LNCaP clone FGC (cell line): ENCODE measurements around the gene WDTC1.
"Not testable (repeated sequence)": the region's sequence is repeated elsewhere in the genome, so short reads cannot be mapped to it uniquely, and the experiment has no call there.

Experiments used
- DNase-seq: peaks from one replicate; pipeline ENCODE4 v3.0.0-alpha.2; 2011; ENCODE audit warnings: low read depth
- H3K4me3 ChIP-seq: 2 replicates; pipeline ENCODE4 v1.5.1; 2011; ENCODE audit warnings: mild to moderate bottlenecking, low read depth, low read length, control low read depth
- TF ChIP-seq, protein P1 (sequence below): IDR thresholded peaks from 2 replicates; pipeline ENCODE4 v1.5.1; 2012; ENCODE audit warnings: mild to moderate bottlenecking; ENCODE audit not compliant: control insufficient read depth, insufficient read depth; ENCODE audit errors: extremely low read depth

Gene WDTC1

DNA sequence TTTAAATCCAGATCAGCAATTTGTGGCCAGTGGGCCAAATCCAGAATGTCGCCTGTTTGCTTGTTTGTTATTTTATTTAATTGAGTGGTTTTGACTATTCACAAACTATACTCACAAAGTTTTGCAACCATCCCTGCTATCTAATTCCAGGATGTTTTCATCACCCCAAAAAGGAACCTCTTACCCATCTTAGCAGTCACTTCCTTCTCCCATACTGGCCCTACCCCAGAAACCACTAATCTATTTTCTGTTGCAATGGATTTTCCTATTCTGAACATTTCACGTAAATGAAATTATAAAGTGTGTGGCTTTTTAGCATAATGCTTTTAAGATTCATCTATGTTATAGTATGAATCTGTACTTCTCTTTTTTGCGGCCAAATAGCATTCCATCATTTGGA lies 41.3 kb downstream of the WDTC1 start:
- no peak for DNase-seq
- H3K4me3 ChIP-seq = no peak overlapping the region
- TF ChIP-seq, protein P1, sequence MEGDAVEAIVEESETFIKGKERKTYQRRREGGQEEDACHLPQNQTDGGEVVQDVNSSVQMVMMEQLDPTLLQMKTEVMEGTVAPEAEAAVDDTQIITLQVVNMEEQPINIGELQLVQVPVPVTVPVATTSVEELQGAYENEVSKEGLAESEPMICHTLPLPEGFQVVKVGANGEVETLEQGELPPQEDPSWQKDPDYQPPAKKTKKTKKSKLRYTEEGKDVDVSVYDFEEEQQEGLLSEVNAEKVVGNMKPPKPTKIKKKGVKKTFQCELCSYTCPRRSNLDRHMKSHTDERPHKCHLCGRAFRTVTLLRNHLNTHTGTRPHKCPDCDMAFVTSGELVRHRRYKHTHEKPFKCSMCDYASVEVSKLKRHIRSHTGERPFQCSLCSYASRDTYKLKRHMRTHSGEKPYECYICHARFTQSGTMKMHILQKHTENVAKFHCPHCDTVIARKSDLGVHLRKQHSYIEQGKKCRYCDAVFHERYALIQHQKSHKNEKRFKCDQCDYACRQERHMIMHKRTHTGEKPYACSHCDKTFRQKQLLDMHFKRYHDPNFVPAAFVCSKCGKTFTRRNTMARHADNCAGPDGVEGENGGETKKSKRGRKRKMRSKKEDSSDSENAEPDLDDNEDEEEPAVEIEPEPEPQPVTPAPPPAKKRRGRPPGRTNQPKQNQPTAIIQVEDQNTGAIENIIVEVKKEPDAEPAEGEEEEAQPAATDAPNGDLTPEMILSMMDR = no peak

DNA sequence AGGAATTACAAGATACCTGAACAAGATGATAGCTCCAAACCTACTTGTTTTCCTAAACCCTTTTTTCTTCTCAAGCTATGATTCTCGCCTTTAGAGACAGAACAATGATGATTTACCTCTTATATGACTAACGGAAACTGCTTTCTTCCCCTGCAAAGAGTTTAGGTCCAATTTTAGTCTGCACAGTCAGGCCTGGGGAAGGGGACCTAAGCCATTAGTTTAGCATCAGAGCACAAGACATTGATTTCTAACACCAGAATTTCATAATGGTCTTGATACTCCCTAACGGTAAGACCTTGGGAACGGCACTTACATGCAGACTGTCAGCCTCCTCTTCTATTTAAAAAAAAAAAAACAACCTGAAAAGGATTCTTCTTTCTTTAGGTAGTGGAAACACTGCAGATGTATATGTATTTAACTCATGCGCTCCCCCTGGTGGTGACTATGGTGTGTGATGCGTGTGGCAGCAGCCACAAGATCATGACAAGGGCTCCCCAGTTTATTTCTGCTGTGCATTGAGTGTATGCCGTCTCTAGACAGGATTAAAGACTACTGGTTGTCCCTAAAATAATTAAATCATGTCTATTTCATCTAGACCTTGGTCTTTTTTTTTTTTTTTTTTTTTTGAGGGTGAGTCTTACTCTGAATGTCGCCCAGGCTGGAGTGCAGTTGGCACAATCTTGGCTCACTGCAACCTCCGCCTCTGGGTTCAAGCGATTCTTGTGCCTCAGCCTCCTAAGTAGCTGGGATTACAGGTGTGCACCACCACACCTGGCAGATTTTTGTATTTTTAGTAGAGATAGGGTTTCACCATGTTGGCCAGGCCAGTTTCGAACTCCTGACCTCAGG lies 50.2 kb downstream of the WDTC1 start:
- TF ChIP-seq, protein P1 = peak; percentile 86

DNA sequence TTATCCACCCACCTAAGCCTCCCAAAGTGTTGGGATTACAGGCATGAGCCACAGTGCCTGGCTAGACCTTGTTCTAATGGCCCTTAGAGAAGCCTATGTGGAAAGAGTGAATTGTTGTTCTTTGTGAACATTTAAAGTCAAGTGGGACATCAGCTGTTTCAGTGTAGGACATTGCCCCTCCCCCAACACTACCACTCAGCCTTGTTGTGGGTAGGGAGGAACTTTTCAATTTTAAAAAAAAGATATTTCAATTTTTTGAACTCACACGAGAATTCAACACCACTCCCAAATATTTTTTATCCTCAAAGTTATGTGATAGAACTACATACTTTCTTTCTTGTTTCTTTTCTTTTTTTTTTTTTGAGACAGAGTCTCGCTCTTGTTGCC lies 50.8 kb downstream of the WDTC1 start:
- no peak for DNase-seq
- no peak overlapping the region for H3K4me3 ChIP-seq
- TF ChIP-seq, protein P1 = no peak

More for the DNA sequence above, 50.2 kb downstream of the WDTC1 start:
- peak; percentile 27 for DNase-seq
- no peak overlapping the region for H3K4me3 ChIP-seq

DNA sequence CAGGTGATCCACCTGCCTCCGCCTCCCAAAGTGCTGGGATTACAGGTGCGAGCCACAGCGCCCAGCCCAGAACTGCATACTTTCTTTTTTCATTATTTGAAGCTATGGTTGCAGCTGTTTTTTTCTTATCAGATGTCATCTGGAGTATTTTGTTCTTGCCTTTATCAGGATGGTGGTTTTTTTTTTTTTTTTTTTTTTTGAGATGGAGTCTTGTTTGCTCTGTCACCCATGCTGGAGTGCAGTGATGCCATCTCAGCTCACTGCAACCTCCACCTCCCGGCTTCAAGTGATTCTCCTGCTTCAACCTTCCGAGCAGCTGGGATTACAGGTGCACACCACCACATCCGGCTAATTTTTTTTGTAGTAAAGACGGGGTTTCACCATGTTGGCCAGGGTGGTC lies 51.4 kb downstream of the WDTC1 start:
- not testable (repeated sequence) for H3K4me3 ChIP-seq, DNase-seq

DNA sequence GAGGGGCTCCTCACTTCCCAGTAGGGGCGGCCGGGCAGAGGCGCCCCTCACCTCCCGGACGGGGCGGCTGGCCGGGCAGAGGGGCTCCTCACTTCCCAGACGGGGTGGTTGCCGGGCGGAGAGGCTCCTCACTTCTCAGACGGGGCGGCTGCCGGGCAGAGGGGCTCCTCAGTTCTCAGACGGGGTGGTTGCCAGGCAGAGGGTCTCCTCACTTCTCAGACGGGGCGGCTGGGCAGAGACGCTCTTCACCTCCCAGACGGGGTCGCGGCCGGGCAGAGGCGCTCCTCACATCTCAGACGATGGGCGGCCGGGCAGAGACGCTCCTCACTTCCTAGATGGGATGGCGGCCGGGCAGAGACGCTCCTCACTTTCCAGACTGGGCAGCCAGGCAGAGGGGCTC lies 54.7 kb downstream of the WDTC1 start:
- not testable (repeated sequence) for DNase-seq, H3K4me3 ChIP-seq

DNA sequence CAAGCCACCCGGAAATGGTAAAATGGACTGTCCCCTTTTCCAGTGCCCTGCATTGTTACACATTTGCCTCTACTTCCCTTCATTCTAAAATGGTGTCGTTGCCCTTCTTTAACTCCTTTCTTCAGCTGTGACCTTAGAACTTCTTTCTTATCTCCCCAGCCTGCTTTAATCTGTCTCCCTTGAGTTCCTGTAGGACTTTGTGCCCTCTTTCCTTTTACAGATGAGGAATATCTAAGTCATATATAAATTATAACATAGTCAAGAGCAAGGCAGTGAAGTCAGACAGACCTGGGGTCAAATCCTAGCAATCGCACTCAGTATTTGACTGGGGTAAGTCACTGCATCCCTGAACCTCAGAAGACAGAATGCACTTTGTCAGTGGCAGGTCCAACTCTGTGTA lies 56.1 kb downstream of the WDTC1 start:
- no peak overlapping the region for H3K4me3 ChIP-seq
- DNase-seq = no peak
- TF ChIP-seq, protein P1 = no peak

DNA sequence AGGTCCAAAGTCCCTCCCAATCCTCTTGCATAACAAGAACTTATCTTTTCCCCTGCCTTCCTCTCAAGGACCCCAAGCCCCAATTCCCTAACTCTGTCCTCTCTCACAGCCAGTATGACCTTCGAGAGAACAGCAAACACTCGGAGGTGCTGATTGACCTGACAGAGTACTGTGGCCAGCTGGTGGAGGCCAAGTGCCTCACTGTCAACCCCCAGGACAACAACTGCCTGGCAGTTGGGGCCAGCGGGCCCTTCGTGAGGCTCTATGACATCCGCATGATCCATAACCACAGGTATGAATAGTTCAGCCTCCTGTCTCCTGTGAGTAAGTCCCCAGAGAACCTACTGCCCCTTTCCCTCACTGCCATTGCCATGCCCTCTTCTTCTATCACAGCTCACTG lies 57.7 kb downstream of the WDTC1 start:
- TF ChIP-seq, protein P1 = no peak
- DNase-seq = no peak
- no peak overlapping the region for H3K4me3 ChIP-seq

DNA sequence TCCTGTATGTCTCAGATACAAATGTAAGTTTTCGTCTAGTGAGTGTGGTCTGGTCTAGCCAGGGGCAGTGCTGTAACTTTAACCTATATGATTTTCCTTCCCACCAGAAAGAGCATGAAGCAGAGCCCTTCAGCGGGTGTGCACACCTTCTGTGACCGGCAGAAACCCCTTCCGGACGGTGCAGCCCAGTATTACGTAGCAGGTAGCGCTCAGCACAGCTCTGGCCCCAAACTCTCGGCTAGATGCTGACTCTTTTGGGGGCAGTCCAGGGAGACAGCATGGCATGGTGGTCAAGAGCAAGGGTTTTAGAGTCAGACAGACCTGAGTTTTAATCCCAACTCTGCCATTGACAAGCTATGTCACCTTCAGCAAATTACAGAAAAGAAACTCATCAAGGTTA lies 59.5 kb downstream of the WDTC1 start:
- H3K4me3 ChIP-seq = no peak overlapping the region
- no peak for DNase-seq
- TF ChIP-seq, protein P1 = no peak
